ENCODE data around the gene APOB. TPM values are rescaled to one million over a fixed set of nuclear protein-coding genes. Genes with fewer than 3 reads are reported as not detected.

APOB gene
- total and polyA plus RNA-seq, 2 of the 13 experiments (the other 11 are each of a cell fraction or from before 2014, with no cell fraction given), result 1,569 to 2,515 TPM

DNA sequence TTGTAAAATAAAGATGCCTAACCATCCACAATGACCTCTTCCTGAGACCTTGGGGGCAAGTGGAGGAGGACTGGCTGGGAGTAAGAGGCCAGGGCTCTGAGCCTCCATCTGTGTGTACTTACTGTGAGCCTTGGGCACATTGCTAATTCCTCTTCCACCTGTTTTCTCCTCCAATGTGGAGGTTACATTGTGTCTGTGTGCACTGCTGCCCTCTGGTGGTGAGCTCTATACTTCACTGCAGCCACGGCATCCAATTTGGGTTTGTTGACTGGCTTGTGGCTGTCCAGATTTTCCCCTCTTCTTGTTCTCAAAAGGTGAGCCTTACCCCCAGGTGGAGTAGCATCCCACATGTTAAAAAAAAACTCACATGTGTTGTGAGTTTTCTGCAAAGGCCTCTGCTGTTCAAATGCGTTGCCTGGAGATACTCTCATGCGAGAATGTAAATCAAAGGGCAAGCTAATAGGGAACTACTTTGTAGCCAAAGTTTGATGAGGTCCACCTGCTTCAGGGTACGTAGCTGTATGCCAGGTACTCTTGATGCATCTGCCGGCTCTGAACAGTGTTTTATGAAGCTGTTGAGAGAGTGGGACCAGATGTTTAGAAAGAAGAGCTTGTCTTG lies 80.8 kb downstream of the APOB start (continued):
- TF ChIP-seq, protein P1, sequence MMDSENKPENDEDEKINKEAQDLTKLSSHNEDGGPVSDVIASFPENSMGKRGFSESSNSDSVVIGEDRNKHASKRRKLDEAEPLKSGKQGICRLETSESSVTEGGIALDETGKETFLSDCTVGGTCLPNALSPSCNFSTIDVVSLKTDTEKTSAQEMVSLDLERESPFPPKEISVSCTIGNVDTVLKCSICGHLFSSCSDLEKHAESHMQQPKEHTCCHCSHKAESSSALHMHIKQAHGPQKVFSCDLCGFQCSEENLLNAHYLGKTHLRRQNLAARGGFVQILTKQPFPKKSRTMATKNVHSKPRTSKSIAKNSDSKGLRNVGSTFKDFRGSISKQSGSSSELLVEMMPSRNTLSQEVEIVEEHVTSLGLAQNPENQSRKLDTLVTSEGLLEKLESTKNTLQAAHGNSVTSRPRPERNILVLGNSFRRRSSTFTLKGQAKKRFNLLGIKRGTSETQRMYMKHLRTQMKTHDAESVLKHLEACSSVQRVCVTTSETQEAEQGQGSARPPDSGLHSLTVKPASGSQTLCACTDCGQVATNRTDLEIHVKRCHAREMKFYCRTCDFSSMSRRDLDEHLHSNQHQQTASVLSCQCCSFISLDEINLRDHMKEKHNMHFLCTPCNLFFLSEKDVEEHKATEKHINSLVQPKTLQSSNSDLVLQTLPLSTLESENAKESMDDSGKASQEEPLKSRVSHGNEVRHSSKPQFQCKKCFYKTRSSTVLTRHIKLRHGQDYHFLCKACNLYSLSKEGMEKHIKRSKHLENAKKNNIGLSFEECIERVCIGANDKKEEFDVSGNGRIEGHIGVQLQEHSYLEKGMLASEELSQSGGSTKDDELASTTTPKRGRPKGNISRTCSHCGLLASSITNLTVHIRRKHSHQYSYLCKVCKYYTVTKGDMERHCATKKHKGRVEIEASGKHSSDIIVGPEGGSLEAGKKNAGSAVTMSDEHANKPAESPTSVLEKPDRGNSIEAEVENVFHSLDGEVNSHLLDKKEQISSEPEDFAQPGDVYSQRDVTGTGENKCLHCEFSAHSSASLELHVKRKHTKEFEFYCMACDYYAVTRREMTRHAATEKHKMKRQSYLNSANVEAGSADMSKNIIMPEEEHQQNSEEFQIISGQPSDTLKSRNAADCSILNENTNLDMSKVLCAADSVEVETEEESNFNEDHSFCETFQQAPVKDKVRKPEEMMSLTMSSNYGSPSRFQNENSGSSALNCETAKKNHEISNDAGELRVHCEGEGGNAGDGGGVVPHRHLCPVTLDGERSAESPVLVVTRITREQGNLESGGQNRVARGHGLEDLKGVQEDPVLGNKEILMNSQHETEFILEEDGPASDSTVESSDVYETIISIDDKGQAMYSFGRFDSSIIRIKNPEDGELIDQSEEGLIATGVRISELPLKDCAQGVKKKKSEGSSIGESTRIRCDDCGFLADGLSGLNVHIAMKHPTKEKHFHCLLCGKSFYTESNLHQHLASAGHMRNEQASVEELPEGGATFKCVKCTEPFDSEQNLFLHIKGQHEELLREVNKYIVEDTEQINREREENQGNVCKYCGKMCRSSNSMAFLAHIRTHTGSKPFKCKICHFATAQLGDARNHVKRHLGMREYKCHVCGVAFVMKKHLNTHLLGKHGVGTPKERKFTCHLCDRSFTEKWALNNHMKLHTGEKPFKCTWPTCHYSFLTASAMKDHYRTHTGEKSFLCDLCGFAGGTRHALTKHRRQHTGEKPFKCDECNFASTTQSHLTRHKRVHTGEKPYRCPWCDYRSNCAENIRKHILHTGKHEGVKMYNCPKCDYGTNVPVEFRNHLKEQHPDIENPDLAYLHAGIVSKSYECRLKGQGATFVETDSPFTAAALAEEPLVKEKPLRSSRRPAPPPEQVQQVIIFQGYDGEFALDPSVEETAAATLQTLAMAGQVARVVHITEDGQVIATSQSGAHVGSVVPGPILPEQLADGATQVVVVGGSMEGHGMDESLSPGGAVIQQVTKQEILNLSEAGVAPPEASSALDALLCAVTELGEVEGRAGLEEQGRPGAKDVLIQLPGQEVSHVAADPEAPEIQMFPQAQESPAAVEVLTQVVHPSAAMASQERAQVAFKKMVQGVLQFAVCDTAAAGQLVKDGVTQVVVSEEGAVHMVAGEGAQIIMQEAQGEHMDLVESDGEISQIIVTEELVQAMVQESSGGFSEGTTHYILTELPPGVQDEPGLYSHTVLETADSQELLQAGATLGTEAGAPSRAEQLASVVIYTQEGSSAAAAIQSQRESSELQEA (CRISPR knock-in tag; IDR thresholded peaks at IDR 0.05; ENCODE audit: not compliant biosample characterization), result no peak
- TF ChIP-seq KDM2A (CRISPR knock-in tag; IDR thresholded peaks at IDR 0.05; ENCODE audit: borderline replicate concordance, low read depth) (peak; percentile 49; the same call in 1 of the 2 replicates), CENPBD1 (CRISPR knock-in tag; IDR thresholded peaks at IDR 0.05; ENCODE audit: borderline replicate concordance, low read depth) (no peak), RXRB (CRISPR knock-in tag; IDR thresholded peaks at IDR 0.05; ENCODE audit: borderline replicate concordance) (peak; percentile 35; the same call in 1 of the 2 replicates), ZHX2 (IDR thresholded peaks at IDR 0.05; ENCODE audit: low read depth) (no peak), ZHX2 (CRISPR knock-in tag; IDR thresholded peaks at IDR 0.05; ENCODE audit: borderline replicate concordance) (no peak), NFIB (CRISPR knock-in tag; IDR thresholded peaks at IDR 0.05; ENCODE audit: borderline replicate concordance) (no peak), SIX4 (CRISPR knock-in tag; IDR thresholded peaks at IDR 0.05) (no peak), ZBTB26 (CRISPR knock-in tag; IDR thresholded peaks at IDR 0.05; ENCODE audit: borderline replicate concordance) (0 out of 2 replicates have a peak, but pooled peaks have one; percentile 38), BCL6 (CRISPR knock-in tag; IDR thresholded peaks at IDR 0.05) (0 out of 2 replicates have a peak, but pooled peaks have one; percentile 41), ZNF652 (CRISPR knock-in tag; IDR thresholded peaks at IDR 0.05; ENCODE audit: borderline replicate concordance, low read depth) (no peak)
- TF ChIP-seq, protein P2, sequence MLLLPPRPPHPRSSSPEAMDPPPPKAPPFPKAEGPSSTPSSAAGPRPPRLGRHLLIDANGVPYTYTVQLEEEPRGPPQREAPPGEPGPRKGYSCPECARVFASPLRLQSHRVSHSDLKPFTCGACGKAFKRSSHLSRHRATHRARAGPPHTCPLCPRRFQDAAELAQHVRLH (CRISPR knock-in tag; IDR thresholded peaks at IDR 0.05; ENCODE audit: borderline replicate concordance, low read depth), result peak; percentile 74; the same call in 1 of the 2 replicates

Measured in HepG2 (cell line).